DOHH2 (cell line): ENCODE measurements around the gene MSH5.

ENCODE experiments used
- H3F3A ChIP-seq: fragments of 200-600 bp; sonication (generic), shearing (Covaris generic); 2 replicates; pipeline ENCODE4 v1.6.0; 2016; ENCODE audit warnings: antibody characterized with exemption, mild to moderate bottlenecking; ENCODE audit not compliant: control insufficient read depth, insufficient read depth
- H3K27ac ChIP-seq: fragments of 200-600 bp; sonication (generic); 2 replicates; pipeline ENCODE4 v1.5.1; 2014; ENCODE audit warnings: low read depth, mild to moderate bottlenecking, low read length, moderate library complexity
- H3K27me3 ChIP-seq: fragments of 200-600 bp; sonication (generic); 2 replicates; pipeline ENCODE4 v1.6.1; 2014; ENCODE audit warnings: mild to moderate bottlenecking, low read length, mixed read lengths; ENCODE audit not compliant: control insufficient read depth
- H3K36me3 ChIP-seq: fragments of 200-600 bp; sonication (generic); 2 replicates; pipeline ENCODE4 v1.6.1; 2014; ENCODE audit warnings: mild to moderate bottlenecking, low read length, moderate library complexity, mixed read lengths; ENCODE audit not compliant: control insufficient read depth
- H3K4me1 ChIP-seq: fragments of 200-600 bp; sonication (generic); 2 replicates; pipeline ENCODE4 v1.6.1; 2014; ENCODE audit warnings: mild to moderate bottlenecking, low read length, mixed read lengths; ENCODE audit not compliant: control insufficient read depth
- H3K4me2 ChIP-seq: fragments of 200-600 bp; sonication (generic); 2 replicates; pipeline ENCODE4 v1.6.0; 2014; ENCODE audit warnings: mild to moderate bottlenecking, low read length, moderate library complexity
- H3K4me3 ChIP-seq: fragments of 200-600 bp; sonication (generic); 2 replicates; pipeline ENCODE4 v1.5.1; 2014; ENCODE audit warnings: mild to moderate bottlenecking, low read length, mixed read lengths
- H3K79me2 ChIP-seq: fragments of 200-600 bp; sonication (generic); 2 replicates; pipeline ENCODE4 v1.6.1; 2014; ENCODE audit warnings: mild to moderate bottlenecking, low read length, mixed read lengths; ENCODE audit not compliant: control insufficient read depth
- H3K9me2 ChIP-seq: fragments of 200-600 bp; sonication (generic); replicated peaks from 2 replicates; pipeline ENCODE4 v1.6.1; 2014; ENCODE audit warnings: mild to moderate bottlenecking, low read length, mixed read lengths; ENCODE audit not compliant: control insufficient read depth
- H3K9me3 ChIP-seq: fragments of 200-600 bp; sonication (generic); 2 replicates; pipeline ENCODE4 v1.6.1; 2014; ENCODE audit warnings: antibody characterized with exemption, low read length, mixed read lengths; ENCODE audit not compliant: control insufficient read depth, insufficient read depth
- H4K20me1 ChIP-seq: fragments of 200-600 bp; sonication (generic); 2 replicates; pipeline ENCODE4 v1.6.0; 2014; ENCODE audit warnings: low read depth, mild to moderate bottlenecking, antibody characterized with exemption, low read length, moderate library complexity; ENCODE audit not compliant: control insufficient read depth, insufficient read depth
- EZH2phosphoT487 ChIP-seq: fragments of 200-600 bp; sonication (generic); IDR thresholded peaks from 2 replicates; pipeline ENCODE4 v1.6.1; 2017; ENCODE audit warnings: borderline replicate concordance, mild to moderate bottlenecking, antibody characterized with exemption, low read length, moderate library complexity, mixed read lengths
- TF ChIP-seq, protein P1 (sequence below): fragments of 200-600 bp; sonication (generic); IDR thresholded peaks from one replicate; pipeline ENCODE4 v1.5.1; 2014; ENCODE audit warnings: antibody characterized with exemption, mild to moderate bottlenecking, low read depth, low read length; ENCODE audit not compliant: poor library complexity, severe bottlenecking

Gene MSH5

DNA sequence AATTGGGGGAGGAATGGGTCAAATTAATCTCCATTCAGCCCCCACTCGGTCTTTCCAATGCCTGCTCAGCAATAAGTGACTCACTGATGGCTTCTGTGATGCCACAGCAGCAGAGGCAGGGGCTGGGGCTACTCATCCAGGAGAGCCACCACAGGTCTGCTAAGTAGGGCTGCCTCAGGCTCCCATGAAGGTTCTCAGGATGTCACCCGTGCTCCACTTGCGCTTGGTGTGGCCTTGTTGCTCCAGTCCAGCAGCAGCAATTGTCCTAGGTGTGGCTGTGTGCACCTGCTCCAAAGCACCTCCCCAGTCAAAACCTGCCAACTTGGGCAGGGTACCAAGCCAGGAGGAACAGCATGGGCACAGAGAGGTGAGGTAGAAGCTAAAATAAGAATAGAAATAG, 17.6 kb upstream of the MSH5 start:
- TF ChIP-seq, protein P1, sequence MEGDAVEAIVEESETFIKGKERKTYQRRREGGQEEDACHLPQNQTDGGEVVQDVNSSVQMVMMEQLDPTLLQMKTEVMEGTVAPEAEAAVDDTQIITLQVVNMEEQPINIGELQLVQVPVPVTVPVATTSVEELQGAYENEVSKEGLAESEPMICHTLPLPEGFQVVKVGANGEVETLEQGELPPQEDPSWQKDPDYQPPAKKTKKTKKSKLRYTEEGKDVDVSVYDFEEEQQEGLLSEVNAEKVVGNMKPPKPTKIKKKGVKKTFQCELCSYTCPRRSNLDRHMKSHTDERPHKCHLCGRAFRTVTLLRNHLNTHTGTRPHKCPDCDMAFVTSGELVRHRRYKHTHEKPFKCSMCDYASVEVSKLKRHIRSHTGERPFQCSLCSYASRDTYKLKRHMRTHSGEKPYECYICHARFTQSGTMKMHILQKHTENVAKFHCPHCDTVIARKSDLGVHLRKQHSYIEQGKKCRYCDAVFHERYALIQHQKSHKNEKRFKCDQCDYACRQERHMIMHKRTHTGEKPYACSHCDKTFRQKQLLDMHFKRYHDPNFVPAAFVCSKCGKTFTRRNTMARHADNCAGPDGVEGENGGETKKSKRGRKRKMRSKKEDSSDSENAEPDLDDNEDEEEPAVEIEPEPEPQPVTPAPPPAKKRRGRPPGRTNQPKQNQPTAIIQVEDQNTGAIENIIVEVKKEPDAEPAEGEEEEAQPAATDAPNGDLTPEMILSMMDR, result no peak
- no peak for TF ChIP-seq EZH2phosphoT487
- Histone ChIP-seq H3K4me3 (no peak overlapping the region), H3K79me2 (no peaks in the 10 kb centered on the region), H3K9me3 (no peaks in the 10 kb centered on the region), H4K20me1 (no peaks in the 10 kb centered on the region), H3K36me3 (peaks cover 8% of the 10 kb centered on the region), H3K4me2 (no peak overlapping the region), H3F3A (no peaks in the 10 kb centered on the region), H3K27ac (no peak overlapping the region), H3K4me1 (peaks cover 5% of the 10 kb centered on the region), H3K27me3 (peaks cover 10% of the 10 kb centered on the region; the same call in 1 of the 2 replicates), H3K9me2 (no peaks in the 10 kb centered on the region)

DNA sequence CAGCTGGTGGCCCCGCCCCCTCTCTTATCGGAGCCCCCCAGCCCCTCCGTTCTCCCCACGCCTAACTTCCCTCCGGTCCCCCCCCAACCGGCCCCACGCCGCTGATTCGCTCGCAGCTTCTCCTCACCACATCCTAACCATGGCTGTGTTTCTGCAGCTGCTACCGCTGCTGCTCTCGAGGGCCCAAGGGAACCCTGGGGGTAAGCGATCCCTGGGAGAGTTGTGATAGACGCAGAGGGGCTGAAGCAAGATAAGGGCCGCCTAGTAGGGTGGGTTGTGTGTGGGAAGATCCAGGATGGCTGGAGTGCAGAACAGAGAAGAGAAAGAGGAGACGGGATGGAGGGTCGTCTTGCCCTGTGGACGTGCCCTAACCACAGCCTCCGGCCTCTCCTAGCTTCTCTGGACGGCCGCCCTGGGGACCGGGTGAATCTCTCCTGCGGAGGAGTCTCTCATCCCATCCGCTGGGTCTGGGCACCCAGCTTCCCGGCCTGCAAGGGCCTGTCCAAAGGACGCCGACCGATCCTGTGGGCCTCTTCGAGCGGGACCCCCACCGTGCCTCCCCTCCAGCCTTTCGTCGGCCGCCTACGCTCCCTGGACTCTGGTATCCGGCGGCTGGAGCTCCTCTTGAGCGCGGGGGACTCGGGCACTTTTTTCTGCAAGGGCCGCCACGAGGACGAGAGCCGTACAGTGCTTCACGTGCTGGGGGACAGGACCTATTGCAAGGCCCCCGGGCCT, 16.4 kb upstream of the MSH5 start, which contains the start of gene MPIG6B:
Gene MPIG6B (plus strand): TSS at position 129 of the 735 bp plus-strand sequence. CDS start 11 bp downstream, at position 140.
- H3K27ac ChIP-seq, result no peak within 1 kb of the TSS
- peaks cover 3% of the 10 kb centered on the region for H3F3A ChIP-seq
- H3K4me2 ChIP-seq, result no peak within 1 kb of the TSS
- H3K9me3 ChIP-seq, result no peaks in the 10 kb centered on the region
- H3K9me2 ChIP-seq, result no peaks in the 10 kb centered on the region
- H3K27me3 ChIP-seq, result peaks cover 10% of the 10 kb centered on the region; the same call in 1 of the 2 replicates
- no peaks in the 10 kb centered on the region for H4K20me1 ChIP-seq
- TF ChIP-seq, protein P1, result no peak
- no peak for TF ChIP-seq EZH2phosphoT487
- H3K4me3 ChIP-seq, result no peak within 1 kb of the TSS
- peaks cover 18% of the 10 kb centered on the region for H3K4me1 ChIP-seq
- H3K79me2 ChIP-seq, result no peaks in the 10 kb centered on the region
- H3K36me3 ChIP-seq, result peaks cover 16% of the 10 kb centered on the region

DNA sequence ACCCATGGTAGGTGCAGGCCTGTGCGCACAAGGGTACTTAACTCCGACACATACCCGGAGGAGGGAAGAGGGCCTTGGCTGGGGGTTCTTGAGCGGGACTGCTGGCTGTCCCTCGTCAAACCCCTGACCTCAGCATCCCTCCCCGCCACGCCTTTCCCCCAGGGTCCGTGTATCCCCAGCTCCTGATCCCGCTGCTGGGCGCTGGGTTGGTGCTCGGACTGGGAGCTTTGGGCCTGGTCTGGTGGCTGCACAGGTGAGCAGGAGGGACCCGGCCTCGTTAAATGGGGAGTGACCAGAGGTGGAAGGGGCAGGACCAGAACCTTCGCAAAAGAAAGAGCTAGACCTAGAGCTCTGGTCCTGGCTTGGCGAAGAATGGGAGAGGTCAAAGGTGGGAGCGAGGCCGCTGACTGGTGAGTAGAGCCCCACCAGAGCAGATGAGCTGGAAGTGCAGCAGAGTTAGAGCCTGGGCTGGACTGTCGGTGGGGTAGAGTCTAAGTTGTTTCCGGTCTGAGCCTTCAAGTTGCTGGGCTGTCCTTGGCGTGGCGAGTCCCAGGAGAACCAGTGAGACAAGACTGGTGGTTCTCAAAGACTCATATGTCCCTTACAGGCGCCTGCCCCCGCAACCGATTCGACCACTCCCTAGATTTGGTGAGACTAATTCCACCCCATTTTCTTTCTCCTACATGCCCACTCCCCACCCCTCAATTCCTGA, 15.7 kb upstream of the MSH5 start:
- Histone ChIP-seq H3K79me2 (no peaks in the 10 kb centered on the region), H3K9me2 (no peaks in the 10 kb centered on the region), H3F3A (peaks cover 3% of the 10 kb centered on the region), H3K4me3 (no peak overlapping the region), H4K20me1 (0 out of 2 replicates have a peak, but pooled peaks cover 3% of the 10 kb centered on the region), H3K4me1 (peaks cover 25% of the 10 kb centered on the region), H3K36me3 (peaks cover 22% of the 10 kb centered on the region), H3K27me3 (peaks cover 10% of the 10 kb centered on the region; the same call in 1 of the 2 replicates), H3K27ac (no peak overlapping the region), H3K9me3 (no peaks in the 10 kb centered on the region), H3K4me2 (no peak overlapping the region)
- no peak for TF ChIP-seq EZH2phosphoT487
- TF ChIP-seq, protein P1, result no peak
